ENCODE data around the gene SEMA6B.

GRCh38 chr19:4499855-4500254 lies 59.6 kb downstream of the SEMA6B start:
- TF ChIP-seq POLR2A (IDR thresholded peaks at IDR 0.05; ENCODE audit: low read depth, low read length) (no peak), POLR2AphosphoS5 (IDR thresholded peaks at IDR 0.05; ENCODE audit: low read depth, low read length) (no peak)
